ENCODE results near the gene CBLC.

GRCh38 chr19:44807652-44808462, 30.2 kb downstream of the CBLC start:
- TF ChIP-seq CTCF (conservative IDR thresholded peaks at IDR 0.05) = peak; percentile 70
- TF ChIP-seq EZH2 (IDR thresholded peaks at IDR 0.05; ENCODE audit: low read depth) = no peak

All from PC-9 (cell line).